HUES64 (cell line): ENCODE measurements around the gene SCPEP1.

Source experiments
- H3K27ac ChIP-seq: 2 replicates; pipeline ENCODE4 v1.7.0; 2013; ENCODE audit warnings: low read depth, low read length, inconsistent platforms
- H3K27me3 ChIP-seq: 2 replicates; pipeline ENCODE4 v1.6.1; 2013; ENCODE audit warnings: mild to moderate bottlenecking, low read length; ENCODE audit not compliant: insufficient read depth
- H3K36me3 ChIP-seq: 2 replicates; pipeline ENCODE4 v1.6.1; 2013; ENCODE audit warnings: mild to moderate bottlenecking, low read length; ENCODE audit not compliant: insufficient read depth
- H3K4me1 ChIP-seq: 2 replicates; pipeline ENCODE4 v1.6.1; 2013; ENCODE audit warnings: mild to moderate bottlenecking, low read length, moderate library complexity; ENCODE audit not compliant: insufficient read depth
- H3K4me3 ChIP-seq: 2 replicates; pipeline ENCODE4 v1.5.1; 2013; ENCODE audit warnings: mild to moderate bottlenecking, low read length, moderate library complexity
- H3K9ac ChIP-seq: 2 replicates; pipeline ENCODE4 v1.6.1; 2013; ENCODE audit warnings: mild to moderate bottlenecking, low read depth, low read length
- H3K9me3 ChIP-seq: 2 replicates; pipeline ENCODE4 v1.6.1; 2013; ENCODE audit warnings: low read depth, low read length; ENCODE audit not compliant: insufficient read depth
- WGBS: fragments of 150-250, 120-280 bp; methylation state at CpG from one replicate; pipeline ENCODE4 v1.1.7; 2013; ENCODE audit warnings: missing lambda C conversion rate; 5-methylcytosine and 5-hydroxymethylcytosine counted together

SCPEP1 gene

DNA sequence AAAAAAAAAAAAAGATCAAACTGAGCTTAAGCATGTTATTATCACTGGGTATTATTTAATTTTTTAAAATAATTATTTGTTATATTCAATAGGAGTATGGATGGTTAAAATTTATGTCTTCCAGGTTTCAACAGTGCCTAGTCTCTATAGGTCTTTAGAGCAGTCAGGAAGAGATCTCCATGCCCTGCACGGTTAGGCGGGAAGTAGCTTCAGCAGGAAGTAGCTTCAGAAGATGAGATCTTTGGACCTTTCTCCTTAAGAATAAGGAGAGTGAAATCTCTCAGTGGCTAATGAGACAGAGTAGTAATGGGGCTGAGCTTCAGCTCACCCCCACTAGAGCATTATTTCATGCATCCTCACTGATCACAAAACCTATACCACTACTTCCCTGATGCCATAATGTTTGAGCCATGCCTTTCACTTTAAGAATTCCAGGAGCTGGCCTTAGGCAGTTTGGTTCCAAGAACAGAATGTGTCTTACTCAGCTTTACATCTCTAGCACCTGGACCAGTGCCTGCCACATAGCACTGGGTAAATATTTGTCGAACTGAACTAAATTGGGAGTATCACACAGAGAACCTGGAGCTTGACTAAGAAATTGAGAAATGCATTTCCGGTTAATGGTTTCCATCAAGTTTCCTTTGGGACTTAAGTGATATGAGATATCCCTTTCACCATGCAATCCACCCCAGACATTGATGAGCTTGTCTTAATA lies 43.5 kb downstream of the SCPEP1 start:
- Histone ChIP-seq H3K27ac (no peak overlapping the region), H3K27me3 (no peaks in the 10 kb centered on the region), H3K9me3 (peaks cover 26% of the 10 kb centered on the region), H3K9ac (no peak overlapping the region), H3K4me1 (peaks cover 16% of the 10 kb centered on the region), H3K4me3 (no peak overlapping the region), H3K36me3 (no peaks in the 10 kb centered on the region)
- WGBS: 93% methylated on average over 4 of the region's 4 CpGs

GRCh38 chr17:57025876-57026275 lies 47.9 kb downstream of the SCPEP1 start:
- no peaks in the 10 kb centered on the region for H3K27me3 ChIP-seq
- H3K27ac ChIP-seq: no peak overlapping the region
- H3K9me3 ChIP-seq: peaks cover 52% of the 10 kb centered on the region
- H3K4me1 ChIP-seq: no peaks in the 10 kb centered on the region
- H3K4me3 ChIP-seq: no peak overlapping the region
- H3K36me3 ChIP-seq: no peaks in the 10 kb centered on the region
- H3K9ac ChIP-seq: no peak overlapping the region
- 86% methylated on average over 1 of the region's 1 CpG for WGBS

DNA sequence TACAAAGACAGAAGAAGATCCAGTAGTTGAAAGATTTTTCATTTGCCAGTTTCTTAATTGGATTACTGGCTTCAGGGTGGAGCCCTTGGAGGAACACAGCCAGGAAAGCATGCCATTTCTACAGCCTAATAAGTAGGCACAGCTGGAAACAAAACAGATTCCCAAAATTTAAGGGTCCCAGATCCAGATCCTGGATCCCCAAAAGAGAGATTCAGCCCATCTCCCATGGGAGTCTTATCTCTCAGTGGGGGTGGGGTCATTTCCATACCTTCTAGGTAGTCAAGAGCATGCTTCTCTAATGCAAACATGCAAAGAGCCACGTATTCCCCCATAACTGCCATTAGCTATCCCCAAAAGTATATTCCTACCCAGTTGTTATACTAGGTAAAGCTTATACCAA lies 49.9 kb downstream of the SCPEP1 start:
- no peaks in the 10 kb centered on the region for H3K36me3 ChIP-seq
- no peaks in the 10 kb centered on the region for H3K4me1 ChIP-seq
- H3K27me3 ChIP-seq: no peaks in the 10 kb centered on the region
- H3K9me3 ChIP-seq: peaks cover 48% of the 10 kb centered on the region
- no peak overlapping the region for H3K4me3 ChIP-seq
- H3K27ac ChIP-seq: no peak overlapping the region
- 100% methylated on average over 1 of the region's 1 CpG for WGBS
- H3K9ac ChIP-seq: no peak overlapping the region

GRCh38 chr17:57032343-57032742 lies 54.4 kb downstream of the SCPEP1 start:
- Histone ChIP-seq H3K4me3 (no peak overlapping the region), H3K27ac (no peak overlapping the region)
- 91% methylated on average over 8 of the region's 8 CpGs for WGBS

DNA sequence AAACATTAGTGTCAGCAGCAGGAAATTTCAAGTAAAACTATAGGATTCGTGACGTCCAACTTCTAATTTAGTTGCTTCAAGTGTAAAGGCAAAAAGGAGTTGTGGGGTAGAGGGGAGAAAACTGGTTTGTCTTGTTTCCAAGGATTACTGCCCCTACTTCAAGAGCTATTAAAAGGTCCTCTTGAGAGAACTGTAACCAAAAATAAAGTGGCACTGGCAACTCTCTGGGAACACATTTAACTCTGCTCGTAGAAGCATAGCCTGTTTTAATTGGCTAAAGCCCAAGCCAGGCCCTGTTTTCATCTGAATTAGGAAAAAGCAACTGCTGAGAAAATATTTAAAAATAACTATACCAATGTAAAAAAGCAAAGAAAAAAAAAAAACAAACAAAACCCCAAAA lies 55.4 kb downstream of the SCPEP1 start:
- H3K4me1 ChIP-seq: peaks cover 6% of the 10 kb centered on the region; the same call in 1 of the 2 replicates
- H3K4me3 ChIP-seq: no peak overlapping the region
- H3K27me3 ChIP-seq: no peaks in the 10 kb centered on the region
- H3K27ac ChIP-seq: no peak overlapping the region
- H3K36me3 ChIP-seq: no peaks in the 10 kb centered on the region
- H3K9me3 ChIP-seq: peaks cover 10% of the 10 kb centered on the region
- H3K9ac ChIP-seq: no peak overlapping the region
- WGBS: 61% methylated on average over 3 of the region's 3 CpGs

More at GRCh38 chr17:57032343-57032742, 54.4 kb downstream of the SCPEP1 start:
- Histone ChIP-seq H3K9ac (no peak overlapping the region), H3K36me3 (no peaks in the 10 kb centered on the region), H3K27me3 (no peaks in the 10 kb centered on the region), H3K9me3 (peaks cover 19% of the 10 kb centered on the region), H3K4me1 (peaks cover 6% of the 10 kb centered on the region; the same call in 1 of the 2 replicates)

DNA sequence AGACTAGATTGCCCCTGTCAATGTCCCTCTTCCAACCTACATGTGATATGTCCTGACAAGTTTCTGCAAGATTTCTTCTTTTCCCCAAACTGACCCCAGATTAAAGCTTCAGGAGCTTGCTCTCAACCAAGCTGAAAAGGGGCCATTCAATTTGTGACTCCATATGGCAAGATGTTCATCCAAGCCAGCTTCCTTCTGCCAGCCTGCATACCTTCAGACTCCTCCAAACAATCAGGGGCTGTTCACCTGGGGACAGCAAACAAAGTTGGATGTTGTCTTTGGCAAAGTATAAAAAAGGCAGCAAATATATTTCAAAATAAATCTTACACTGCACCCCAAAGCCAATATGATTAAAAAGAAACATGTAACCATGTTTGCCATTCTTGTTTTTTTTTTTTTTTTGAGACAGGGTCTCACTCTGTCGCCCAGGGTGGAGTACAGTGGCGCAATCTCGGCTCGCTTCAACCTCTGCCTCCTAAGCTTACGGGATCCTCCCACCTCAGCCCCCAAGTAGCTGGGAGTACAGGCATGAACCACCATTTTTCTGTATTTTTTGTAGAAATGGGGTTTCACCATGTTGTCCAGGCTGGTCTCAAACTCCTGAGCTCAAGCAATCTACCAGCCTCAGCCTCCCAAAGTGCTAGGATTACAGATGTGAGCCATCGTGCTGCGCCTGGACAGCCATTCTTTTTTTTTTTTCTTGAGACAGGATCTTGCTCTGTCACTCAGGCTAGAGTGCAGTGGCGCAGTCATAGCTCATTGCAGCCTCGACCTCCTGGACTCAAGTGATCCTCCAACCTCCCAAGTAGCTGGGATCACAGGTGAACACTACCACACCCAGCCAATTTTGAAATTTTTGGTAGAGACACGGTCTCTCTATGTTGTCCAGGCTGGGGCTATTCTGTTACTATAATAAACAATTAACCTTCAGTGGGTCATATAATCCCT lies 57.1 kb downstream of the SCPEP1 start:
- Histone ChIP-seq H3K9ac (no peak overlapping the region), H3K4me3 (no peak overlapping the region), H3K4me1 (peaks cover 6% of the 10 kb centered on the region; the same call in 1 of the 2 replicates), H3K36me3 (no peaks in the 10 kb centered on the region), H3K27me3 (no peaks in the 10 kb centered on the region), H3K9me3 (peaks cover 2% of the 10 kb centered on the region; the same call in 1 of the 2 replicates), H3K27ac (no peak overlapping the region)
- 94% methylated on average over 10 of the region's 10 CpGs for WGBS

- Histone ChIP-seq H3K9ac (no peak overlapping the region), H3K27ac (no peak overlapping the region), H3K36me3 (no peaks in the 10 kb centered on the region), H3K9me3 (no peaks in the 10 kb centered on the region), H3K27me3 (no peaks in the 10 kb centered on the region), H3K4me1 (peaks cover 6% of the 10 kb centered on the region; the same call in 1 of the 2 replicates), H3K4me3 (no peak overlapping the region)
- WGBS: 95% methylated on average over 4 of the region's 4 CpGs
Measured at GRCh38 chr17:57035971-57036481, 58.1 kb downstream of the SCPEP1 start.

DNA sequence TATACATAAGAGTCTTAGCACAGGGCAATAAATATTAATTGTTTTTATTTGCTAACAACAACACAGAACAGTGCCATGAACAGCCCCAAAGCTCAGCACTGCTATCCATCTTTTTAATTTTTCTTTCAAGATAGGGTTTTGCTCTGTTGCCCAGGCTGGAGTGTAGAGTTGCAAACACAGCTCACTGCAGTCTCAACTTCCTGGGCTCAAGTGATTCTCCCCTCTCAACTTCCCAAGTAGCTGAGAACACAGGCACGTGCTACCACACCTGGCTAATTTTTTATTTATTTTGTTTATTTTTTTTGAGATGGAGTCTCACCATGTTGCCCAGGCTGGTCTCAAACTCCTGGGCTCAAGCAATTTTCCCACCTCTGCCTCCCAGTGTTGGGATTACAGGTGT lies 59.5 kb downstream of the SCPEP1 start:
- no CpG with 5 or more reads among the region's 1 CpG for whole genome bisulfite sequencing
- H3K4me3 ChIP-seq: no peak overlapping the region
- H3K27ac ChIP-seq: no peak overlapping the region
- no peaks in the 10 kb centered on the region for H3K9me3 ChIP-seq
- H3K4me1 ChIP-seq: peaks cover 6% of the 10 kb centered on the region; the same call in 1 of the 2 replicates
- no peak overlapping the region for H3K9ac ChIP-seq
- H3K36me3 ChIP-seq: no peaks in the 10 kb centered on the region
- H3K27me3 ChIP-seq: no peaks in the 10 kb centered on the region

DNA sequence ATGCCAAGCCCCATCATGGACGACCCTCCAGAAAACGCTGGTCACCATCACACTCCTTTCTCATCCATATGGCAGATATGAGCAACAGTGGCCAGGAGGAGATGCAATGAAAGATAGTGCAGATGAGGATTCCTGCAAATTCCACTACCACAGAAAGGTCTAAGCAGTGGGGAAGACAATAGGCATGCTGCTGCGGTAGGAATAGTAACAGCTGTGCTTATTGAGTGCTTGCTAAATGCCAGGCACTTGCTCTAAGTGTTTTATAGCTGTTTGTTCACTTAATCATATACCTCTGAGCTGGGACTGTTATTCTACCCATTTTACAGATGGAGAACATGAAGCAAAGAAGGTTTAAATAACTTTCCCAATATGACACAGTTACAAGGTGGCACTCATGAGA lies 60.6 kb downstream of the SCPEP1 start:
- peaks cover 6% of the 10 kb centered on the region; the same call in 1 of the 2 replicates for H3K4me1 ChIP-seq
- no peaks in the 10 kb centered on the region for H3K27me3 ChIP-seq
- no peaks in the 10 kb centered on the region for H3K9me3 ChIP-seq
- no peaks in the 10 kb centered on the region for H3K36me3 ChIP-seq
- H3K9ac ChIP-seq: no peak overlapping the region
- H3K4me3 ChIP-seq: no peak overlapping the region
- no peak overlapping the region for H3K27ac ChIP-seq
- WGBS: 89% methylated on average over 3 of the region's 3 CpGs

GRCh38 chr17:57040571-57040970 lies 62.6 kb downstream of the SCPEP1 start:
- 84% methylated on average over 2 of the region's 2 CpGs for WGBS
- H3K4me3 ChIP-seq: no peak overlapping the region
- no peaks in the 10 kb centered on the region for H3K27me3 ChIP-seq
- H3K4me1 ChIP-seq: peaks cover 6% of the 10 kb centered on the region; the same call in 1 of the 2 replicates
- H3K9ac ChIP-seq: no peak overlapping the region
- no peak overlapping the region for H3K27ac ChIP-seq
- no peaks in the 10 kb centered on the region for H3K9me3 ChIP-seq
- H3K36me3 ChIP-seq: no peaks in the 10 kb centered on the region

GRCh38 chr17:57043276-57043675 lies 65.3 kb downstream of the SCPEP1 start:
- 93% methylated on average over 4 of the region's 4 CpGs for WGBS
- Histone ChIP-seq H3K9me3 (no peaks in the 10 kb centered on the region), H3K36me3 (no peaks in the 10 kb centered on the region), H3K9ac (no peak overlapping the region), H3K27me3 (no peaks in the 10 kb centered on the region), H3K27ac (no peak overlapping the region), H3K4me1 (no peaks in the 10 kb centered on the region), H3K4me3 (no peak overlapping the region)
